MM.1S (cell line): ENCODE data around the gene PAK1.

ENCODE experiments used
- DNase-seq: peaks from one replicate; pipeline ENCODE4 v3.0.0-alpha.2; 2015
- H2AFZ ChIP-seq: fragments of 300-600 bp; sonication (generic); 2 replicates; pipeline ENCODE4 v1.6.0; 2016; ENCODE audit warnings: antibody characterized with exemption, low read length
- H3F3A ChIP-seq: fragments of 300-600 bp; sonication (generic); 2 replicates; pipeline ENCODE4 v1.6.1; 2016; ENCODE audit warnings: mild to moderate bottlenecking, antibody characterized with exemption, low read length, moderate library complexity, mixed read lengths; ENCODE audit not compliant: insufficient read depth
- H3K27ac ChIP-seq: fragments of 300-600 bp; sonication (generic); 2 replicates; pipeline ENCODE4 v1.5.1; 2016; ENCODE audit warnings: mild to moderate bottlenecking, low read length
- H3K27me3 ChIP-seq: fragments of 300-600 bp; sonication (generic); replicated peaks from 2 replicates; pipeline ENCODE4 v1.6.0; 2016; ENCODE audit warnings: low read length; ENCODE audit not compliant: insufficient read depth
- H3K36me3 ChIP-seq: fragments of 300-600 bp; sonication (generic); replicated peaks from 2 replicates; pipeline ENCODE4 v1.6.1; 2016; ENCODE audit warnings: mild to moderate bottlenecking, low read length, mixed read lengths; ENCODE audit not compliant: insufficient read depth
- H3K4me1 ChIP-seq: fragments of 300-600 bp; sonication (generic); 2 replicates; pipeline ENCODE4 v1.6.1; 2016; ENCODE audit warnings: low read length, mixed read lengths
- H3K4me2 ChIP-seq: fragments of 300-600 bp; sonication (generic); 2 replicates; pipeline ENCODE4 v1.6.0; 2016; ENCODE audit warnings: low read depth, low read length
- H3K4me3 ChIP-seq: fragments of 300-600 bp; sonication (generic); 2 replicates; pipeline ENCODE4 v1.5.1; 2016; ENCODE audit warnings: low read length, mixed read lengths
- H3K79me2 ChIP-seq: fragments of 300-600 bp; sonication (generic); 2 replicates; pipeline ENCODE4 v1.6.1; 2016; ENCODE audit warnings: mixed run types, low read length, mixed read lengths
- H3K9ac ChIP-seq: fragments of 300-600 bp; sonication (generic); 2 replicates; pipeline ENCODE4 v1.6.1; 2016; ENCODE audit warnings: low read length, mixed read lengths
- H3K9me2 ChIP-seq: fragments of 300-600 bp; sonication (generic); replicated peaks from 2 replicates; pipeline ENCODE4 v1.6.1; 2016; ENCODE audit warnings: mild to moderate bottlenecking, low read length, mixed read lengths; ENCODE audit not compliant: insufficient read depth
- H3K9me3 ChIP-seq: fragments of 300-600 bp; sonication (generic); replicated peaks from 2 replicates; pipeline ENCODE4 v1.6.1; 2016; ENCODE audit warnings: mild to moderate bottlenecking, low read length, mixed read lengths; ENCODE audit not compliant: insufficient read depth
- H4K20me1 ChIP-seq: fragments of 300-600 bp; sonication (generic); 2 replicates; pipeline ENCODE4 v1.6.1; 2016; ENCODE audit warnings: mild to moderate bottlenecking, low read length, moderate library complexity, mixed read lengths; ENCODE audit not compliant: insufficient read depth
- CTCF ChIP-seq: fragments of 300-600 bp; sonication (generic); IDR thresholded peaks from 2 replicates; pipeline ENCODE4 v1.5.1; 2016; ENCODE audit warnings: antibody characterized with exemption, low read length, mixed read lengths
- EZH2 ChIP-seq: fragments of 300-600 bp; sonication (generic); optimal IDR thresholded peaks from 2 replicates; pipeline ENCODE3; 2017; ENCODE audit warnings: low read depth, mild to moderate bottlenecking, antibody characterized with exemption, low read length, mixed read lengths
- EZH2phosphoT487 ChIP-seq: fragments of 300-600 bp; sonication (generic); IDR thresholded peaks from 2 replicates; pipeline ENCODE4 v1.6.1; 2018; ENCODE audit warnings: antibody characterized with exemption, low read length

The PAK1 gene

GRCh38 chr11:77423624-77424023 lies 50.3 kb downstream of the PAK1 start:
- no peaks in the 10 kb centered on the region for H3K9me3 ChIP-seq
- H3K4me2 ChIP-seq = no peak overlapping the region
- no peaks in the 10 kb centered on the region for H3F3A ChIP-seq
- H2AFZ ChIP-seq = no peak overlapping the region
- H3K4me3 ChIP-seq = no peak overlapping the region
- H3K9ac ChIP-seq = no peak overlapping the region
- H3K36me3 ChIP-seq = no peaks in the 10 kb centered on the region
- H3K27me3 ChIP-seq = no peaks in the 10 kb centered on the region
- DNase-seq = no peak
- 0 out of 2 replicates have a peak, but pooled peaks cover 4% of the 10 kb centered on the region for H3K79me2 ChIP-seq
- TF ChIP-seq CTCF (no peak), EZH2phosphoT487 (no peak), EZH2 (no peak)
- peaks cover 4% of the 10 kb centered on the region for H3K4me1 ChIP-seq
- no peaks in the 10 kb centered on the region for H3K9me2 ChIP-seq
- H3K27ac ChIP-seq = no peak overlapping the region
- H4K20me1 ChIP-seq = no peaks in the 10 kb centered on the region

DNA sequence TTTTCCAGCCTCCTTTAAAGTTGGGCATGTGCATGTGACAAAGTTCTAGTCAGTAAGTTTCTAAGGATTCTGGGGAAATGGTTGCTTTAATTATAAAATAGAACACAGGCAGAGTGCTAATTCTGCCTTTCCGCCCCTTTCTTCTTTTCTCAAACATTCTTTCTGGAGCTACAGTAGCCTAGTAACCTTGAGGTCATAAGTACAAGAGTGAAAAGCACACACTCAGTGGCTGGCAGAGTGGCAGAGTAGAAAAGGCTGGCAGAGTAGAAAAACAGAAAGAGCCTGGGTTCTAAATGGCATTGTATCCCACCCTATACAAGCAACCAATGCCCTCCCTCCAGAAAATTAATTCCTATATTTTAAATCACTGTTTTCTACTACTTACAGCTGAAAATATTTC lies 51.2 kb downstream of the PAK1 start:
- Histone ChIP-seq H3K4me3 (no peak overlapping the region), H3K9ac (no peak overlapping the region), H3K27ac (no peak overlapping the region), H3K27me3 (no peaks in the 10 kb centered on the region), H3K4me2 (no peak overlapping the region), H3K9me2 (no peaks in the 10 kb centered on the region), H2AFZ (no peak overlapping the region), H3K9me3 (no peaks in the 10 kb centered on the region), H3F3A (no peaks in the 10 kb centered on the region), H3K36me3 (no peaks in the 10 kb centered on the region), H3K79me2 (0 out of 2 replicates have a peak, but pooled peaks cover 4% of the 10 kb centered on the region), H4K20me1 (no peaks in the 10 kb centered on the region), H3K4me1 (peaks cover 10% of the 10 kb centered on the region)
- TF ChIP-seq EZH2 = no peak
- no peak for TF ChIP-seq CTCF
- no peak for TF ChIP-seq EZH2phosphoT487
- no peak for DNase-seq

DNA sequence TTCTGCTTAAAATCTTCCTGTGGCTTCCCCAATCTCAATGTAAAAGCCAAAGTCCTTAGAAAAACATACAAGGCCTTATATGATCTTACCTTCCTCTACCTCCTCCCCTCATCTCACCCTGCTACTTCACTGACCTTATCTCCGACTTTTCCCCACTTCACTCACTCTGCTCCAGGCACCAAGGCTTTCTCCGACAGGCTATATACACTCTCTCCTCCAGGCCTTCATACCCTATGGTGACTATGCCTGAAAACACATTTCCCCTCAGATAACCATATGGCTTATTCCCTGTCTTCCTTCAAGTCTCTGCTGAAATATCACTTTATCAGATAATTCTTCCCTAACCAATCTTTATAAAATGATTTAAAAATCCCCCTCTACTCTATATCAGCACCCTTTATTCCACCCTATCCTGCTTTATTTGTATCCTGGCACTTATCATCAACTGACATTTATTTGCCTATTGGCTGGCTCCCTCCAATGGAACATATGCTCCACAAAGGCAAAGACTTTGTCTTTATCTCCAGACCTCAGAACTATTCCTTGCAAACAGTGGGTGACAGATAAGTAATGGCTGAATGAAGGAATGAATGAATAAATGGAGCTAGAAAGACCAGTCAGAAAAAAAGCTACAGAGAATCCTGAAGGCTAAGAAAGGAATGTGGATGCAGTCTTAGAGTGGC lies 52.7 kb downstream of the PAK1 start:
- Histone ChIP-seq H4K20me1 (no peaks in the 10 kb centered on the region), H3K27ac (no peak overlapping the region), H3K4me1 (peaks cover 10% of the 10 kb centered on the region), H2AFZ (no peak overlapping the region), H3K36me3 (no peaks in the 10 kb centered on the region), H3K9me2 (no peaks in the 10 kb centered on the region), H3K4me2 (no peak overlapping the region), H3K4me3 (no peak overlapping the region), H3K27me3 (no peaks in the 10 kb centered on the region), H3K9ac (no peak overlapping the region), H3K79me2 (peaks cover 5% of the 10 kb centered on the region; the same call in 1 of the 2 replicates), H3F3A (no peaks in the 10 kb centered on the region), H3K9me3 (no peaks in the 10 kb centered on the region)
- TF ChIP-seq EZH2 = no peak
- TF ChIP-seq CTCF = no peak
- TF ChIP-seq EZH2phosphoT487 = no peak
- DNase-seq = no peak
